Vagina (tissue), 2 donors: ENCODE results near the gene AMH.

Experiments
- POLR2A ChIP-seq, 2 donors: fragments of 450-650 bp; IDR thresholded peaks; one replicate each; pipeline ENCODE4 v1.6.1; 2017; ENCODE audit warnings: antibody characterized with exemption in 2 of 2, mild to moderate bottlenecking in 2 of 2, moderate library complexity in 2 of 2
- POLR2AphosphoS5 ChIP-seq, 2 donors: sonication (generic); formaldehyde crosslinking; IDR thresholded peaks; one replicate each; pipeline ENCODE4 v1.9.0; 2017; ENCODE audit warnings: antibody characterized with exemption in 2 of 2, mild to moderate bottlenecking in 2 of 2, low read depth in 1 of 2; ENCODE audit not compliant: insufficient read depth in 1 of 2
- TF ChIP-seq, protein P1 (sequence below), 3 experiments: fragments of 450-650 bp in 2 of 3; fragments of 200-600 bp in 1 of 3; sonication (generic) in 1 of 3; IDR thresholded peaks; one replicate each; pipeline ENCODE4 v1.5.1; 2017 to 2019; ENCODE audit warnings: antibody characterized with exemption in 3 of 3, mild to moderate bottlenecking in 2 of 3, moderate library complexity in 2 of 3

- TF ChIP-seq, protein P1, sequence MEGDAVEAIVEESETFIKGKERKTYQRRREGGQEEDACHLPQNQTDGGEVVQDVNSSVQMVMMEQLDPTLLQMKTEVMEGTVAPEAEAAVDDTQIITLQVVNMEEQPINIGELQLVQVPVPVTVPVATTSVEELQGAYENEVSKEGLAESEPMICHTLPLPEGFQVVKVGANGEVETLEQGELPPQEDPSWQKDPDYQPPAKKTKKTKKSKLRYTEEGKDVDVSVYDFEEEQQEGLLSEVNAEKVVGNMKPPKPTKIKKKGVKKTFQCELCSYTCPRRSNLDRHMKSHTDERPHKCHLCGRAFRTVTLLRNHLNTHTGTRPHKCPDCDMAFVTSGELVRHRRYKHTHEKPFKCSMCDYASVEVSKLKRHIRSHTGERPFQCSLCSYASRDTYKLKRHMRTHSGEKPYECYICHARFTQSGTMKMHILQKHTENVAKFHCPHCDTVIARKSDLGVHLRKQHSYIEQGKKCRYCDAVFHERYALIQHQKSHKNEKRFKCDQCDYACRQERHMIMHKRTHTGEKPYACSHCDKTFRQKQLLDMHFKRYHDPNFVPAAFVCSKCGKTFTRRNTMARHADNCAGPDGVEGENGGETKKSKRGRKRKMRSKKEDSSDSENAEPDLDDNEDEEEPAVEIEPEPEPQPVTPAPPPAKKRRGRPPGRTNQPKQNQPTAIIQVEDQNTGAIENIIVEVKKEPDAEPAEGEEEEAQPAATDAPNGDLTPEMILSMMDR (IDR thresholded peaks at IDR 0.05): no peak
- TF ChIP-seq POLR2AphosphoS5 (IDR thresholded peaks at IDR 0.05; ENCODE audit: insufficient read depth in 1 of 2, low read depth in 1 of 2): no peak
- TF ChIP-seq POLR2A (IDR thresholded peaks at IDR 0.05): no peak
These were observed 19.7 kb downstream of the AMH start for GRCh38 chr19:2268861-2269243.
